A549 (cell line): ENCODE data around the gene TRIM26. TPM values are rescaled to one million over a fixed set of nuclear protein-coding genes. Genes with fewer than 3 reads are reported as not detected.

Experiments
- ATAC-seq, 2 experiments: fragments of 200-7000 bp in 1 of 2; fragments of >200 bp in 1 of 2; cut with Nextera tagmentation in 1 of 2; cut with Tn5 transposase in 1 of 2; 3 replicates each; pipeline versions ENCODE4 v1.8.0 to v1.9.1; 2018 to 2020; ENCODE audit warnings: mild to moderate bottlenecking in 1 of 2, moderate library complexity in 1 of 2
- CTCF ChIA-PET: fragments of 300-600 bp; sonication (Branson Sonifier 250); formaldehyde crosslinking; extraction: SDS; loops from one replicate; lab custom pipeline; 2021; ENCODE audit warnings: antibody characterized with exemption, inconsistent platforms; lab: Yijun Ruan, JAX
- POLR2A ChIA-PET: fragments of 350-600 bp; formaldehyde crosslinking; extraction: SDS; loops from one replicate; lab custom pipeline; 2021; ENCODE audit warnings: antibody characterized with exemption, inconsistent platforms; lab: Yijun Ruan, JAX
- DNase-seq, 2 experiments: peaks; one replicate each; pipeline versions ENCODE4 v3.0.0 to v3.0.0-alpha.2; 2011 to 2016; ENCODE audit warnings: low read depth in 1 of 2, low spot score in 1 of 2
- FAIRE-seq: peaks from 2 replicates; lab custom pipeline; 2011; peaks lifted over from hg19 to GRCh38; lab: Jason Lieb, UNC
- H3K27ac ChIP-seq, 2 experiments: fragments of >200 bp; sonication (Bioruptor Twin); formaldehyde crosslinking; 3 replicates each; pipeline ENCODE4 v1.5.1; 2016 to 2017
- H3K4me1 ChIP-seq: fragments of >200 bp; sonication (Bioruptor Twin); formaldehyde crosslinking; 3 replicates; pipeline ENCODE4 v1.6.1; 2016
- H3K4me2 ChIP-seq: fragments of >200 bp; sonication (Bioruptor Twin); formaldehyde crosslinking; 3 replicates; pipeline ENCODE4 v1.6.1; 2016
- H3K4me3 ChIP-seq: fragments of >200 bp; sonication (Bioruptor Twin); formaldehyde crosslinking; 3 replicates; pipeline ENCODE4 v1.5.1; 2016
- H3K9me3 ChIP-seq: fragments of >200 bp; sonication (Bioruptor Twin); formaldehyde crosslinking; 3 replicates; pipeline ENCODE4 v1.6.1; 2016
- BCL3 ChIP-seq: fragments of >200 bp; sonication (Bioruptor Twin); formaldehyde crosslinking; IDR thresholded peaks from 3 replicates; pipeline ENCODE4 v1.6.1; 2016
- BHLHE40 ChIP-seq: IDR thresholded peaks from 2 replicates; pipeline ENCODE4 v1.6.1; 2012; ENCODE audit warnings: low read depth, low read length, inconsistent platforms
- CBX8 ChIP-seq: fragments of 200-600 bp; sonication (generic); IDR thresholded peaks from 2 replicates; pipeline ENCODE4 v1.6.1; 2016
- CEBPB ChIP-seq, 2 experiments: fragments of >200 bp in 1 of 2; sonication (Bioruptor Twin) in 1 of 2; formaldehyde crosslinking in 1 of 2; IDR thresholded peaks; 2 replicates each; pipeline ENCODE4 v1.6.1; 2012 to 2016
- CHD4 ChIP-seq: fragments of 200-600 bp; sonication (generic); IDR thresholded peaks from 2 replicates; pipeline ENCODE4 v1.6.1; 2016; ENCODE audit warnings: antibody characterized with exemption, mild to moderate bottlenecking, borderline replicate concordance
- CTCF ChIP-seq: fragments of >200 bp; sonication (Bioruptor Twin); formaldehyde crosslinking; IDR thresholded peaks from 3 replicates; pipeline ENCODE4 v1.5.1; 2016
- E2F6 ChIP-seq: IDR thresholded peaks from 2 replicates; pipeline ENCODE4 v1.6.1; 2012; ENCODE audit warnings: low read depth, borderline replicate concordance
- EHF ChIP-seq: fragments of 250-450 bp; sonication (Bioruptor Pico); IDR thresholded peaks from 2 replicates; pipeline ENCODE4 v1.5.0; 2020; ENCODE audit warnings: mild to moderate bottlenecking
- EP300 ChIP-seq, 2 experiments: fragments of >200 bp; sonication (Bioruptor Twin); formaldehyde crosslinking; IDR thresholded peaks; 2 replicates in 1 of 2; 3 replicates in 1 of 2; pipeline ENCODE4 v1.6.1; 2016 to 2017
- FOSL2 ChIP-seq, 2 experiments: fragments of 450-650 bp in 1 of 2; fragments of >200 bp in 1 of 2; sonication (Bioruptor Twin) in 1 of 2; formaldehyde crosslinking; IDR thresholded peaks; 2 replicates each; pipeline versions ENCODE4 v1.5.0 to v1.6.1; 2016 to 2020; ENCODE audit warnings: mild to moderate bottlenecking in 1 of 2, moderate library complexity in 1 of 2
- HMGXB4 ChIP-seq: fragments of 250-450 bp; sonication (Bioruptor Pico); IDR thresholded peaks from 2 replicates; pipeline ENCODE4 v1.5.0; 2021; ENCODE audit warnings: mild to moderate bottlenecking, moderate library complexity, borderline replicate concordance
- HOXB5 ChIP-seq: fragments of 250-450 bp; sonication (Bioruptor Pico); IDR thresholded peaks from 2 replicates; pipeline ENCODE4 v1.5.0; 2020; ENCODE audit warnings: mild to moderate bottlenecking, moderate library complexity
- JUN ChIP-seq, 2 experiments: fragments of >200 bp; sonication (Bioruptor Twin); formaldehyde crosslinking; IDR thresholded peaks; 2 replicates in 1 of 2; 3 replicates in 1 of 2; pipeline ENCODE4 v1.6.1; 2016 to 2017
- KDM1A ChIP-seq: fragments of 200-600 bp; sonication (generic); IDR thresholded peaks from 2 replicates; pipeline ENCODE4 v1.6.1; 2016; ENCODE audit warnings: low read depth, mild to moderate bottlenecking
- MAFK ChIP-seq: fragments of 450-650 bp; IDR thresholded peaks from 2 replicates; pipeline ENCODE4 v1.6.1; 2014; ENCODE audit not compliant: partially characterized antibody
- MAX ChIP-seq: IDR thresholded peaks from 2 replicates; pipeline ENCODE4 v1.6.1; 2012
- MAZ ChIP-seq: fragments of 150-350 bp; IDR thresholded peaks from 2 replicates; pipeline ENCODE4 v1.6.1; 2014; ENCODE audit warnings: antibody characterized with exemption, low read depth, low read length, borderline replicate concordance
- MYC ChIP-seq: IDR thresholded peaks from 2 replicates; pipeline ENCODE4 v1.6.1; 2012; ENCODE audit warnings: mild to moderate bottlenecking, inconsistent platforms, low read length, improper control_type of control experiment, borderline replicate concordance
- NPAS2 ChIP-seq: fragments of 250-450 bp; sonication (Bioruptor Pico); IDR thresholded peaks from 2 replicates; pipeline ENCODE4 v1.8.0; 2022; ENCODE audit warnings: mild to moderate bottlenecking, moderate library complexity, borderline replicate concordance
- NR3C1 ChIP-seq: fragments of >200 bp; sonication (Bioruptor Twin); formaldehyde crosslinking; IDR thresholded peaks from 3 replicates; pipeline ENCODE4 v1.6.1; 2017
- POLR2A ChIP-seq: IDR thresholded peaks from 2 replicates; pipeline ENCODE4 v1.6.1; 2012; ENCODE audit warnings: mild to moderate bottlenecking, low read length
- RARB ChIP-seq: fragments of 250-450 bp; sonication (Bioruptor Pico); IDR thresholded peaks from 2 replicates; pipeline ENCODE4 v1.8.0; 2021; ENCODE audit warnings: mild to moderate bottlenecking, moderate library complexity
- RFX5 ChIP-seq: fragments of 450-650 bp; IDR thresholded peaks from 2 replicates; pipeline ENCODE4 v1.7.1; 2014; ENCODE audit warnings: antibody characterized with exemption, mild to moderate bottlenecking, moderate library complexity
- SREBF2 ChIP-seq: fragments of 450-650 bp; IDR thresholded peaks from 2 replicates; pipeline ENCODE4 v1.6.1; 2014; ENCODE audit warnings: mild to moderate bottlenecking, moderate library complexity
- TFCP2L1 ChIP-seq: fragments of 250-450 bp; sonication (Bioruptor Pico); IDR thresholded peaks from 2 replicates; pipeline ENCODE4 v1.5.0; 2021; ENCODE audit warnings: mild to moderate bottlenecking
- ZNF302 ChIP-seq: fragments of 250-450 bp; sonication (Bioruptor Pico); IDR thresholded peaks from 2 replicates; pipeline ENCODE4 v1.9.0; 2021; ENCODE audit warnings: inconsistent platforms, mild to moderate bottlenecking, moderate library complexity
- WGBS: methylation state at CpG from one replicate; pipeline ENCODE4 v1.1.6; 2017; ENCODE audit errors: missing lambda C conversion rate; 5-methylcytosine and 5-hydroxymethylcytosine counted together
- polyA plus RNA-seq, 4 experiments: library from polyadenylated mRNA; depleted of rRNA in 3 of 4; stranded (reverse); fragments of >200 nt; fragmentation: RNase III in 1 of 4; extraction: RNeasy Plus Mini Kit Qiagen cat#74134 plus additional on column Dnase treatment in 1 of 4; gene quantifications; 2 replicates in 3 of 4; 3 replicates in 1 of 4; pipeline ENCODE4 v1.2.3, GENCODE V29; 2011 to 2017

Gene TRIM26
- polyA plus RNA-seq, 2 of the 4 experiments (the other 2 are of a cell fraction) = 30.4 TPM

- WGBS = 100% methylated on average over 1 of the region's 2 CpGs
- POLR2A ChIA-PET = no interaction called here
- no peak for FAIRE-seq
- no peaks in the 10 kb centered on the region for H3K4me1 ChIP-seq
- ATAC-seq = no peak
- TF ChIP-seq EHF (no peak), KDM1A (no peak), POLR2A (no peak), ZNF302 (CRISPR knock-in tag) (no peak), SREBF2 (no peak), FOSL2 (IDR thresholded peaks at IDR 0.05) (no peak), FOSL2 (CRISPR knock-in tag; IDR thresholded peaks at IDR 0.05) (no peak), CTCF (no peak), NR3C1 (no peak), TFCP2L1 (CRISPR knock-in tag) (no peak), MAZ (no peak)
- TF ChIP-seq, all 56 proteins: peak for 0
- no peak overlapping the region for H3K4me3 ChIP-seq
- H3K27ac ChIP-seq = no peak overlapping the region
- CTCF ChIA-PET = interaction anchor here (0.8 to 2.9 kb wide), 2 partner anchors 45 to 72 kb away, joined by 4 to 9 read pairs; no protein-coding TSS in a partner anchor
- peaks cover 9% of the 10 kb centered on the region; the same call in 2 of the 3 replicates for H3K9me3 ChIP-seq
- DNase-seq = no peak
- no peak overlapping the region for H3K4me2 ChIP-seq
Measured at GRCh38 chr6:30175765-30176164, 37.4 kb downstream of the TRIM26 start.

GRCh38 chr6:30172681-30173080 is 40.5 kb downstream of the TRIM26 start:
- Histone ChIP-seq H3K27ac (no peak overlapping the region), H3K9me3 (no peaks in the 10 kb centered on the region), H3K4me2 (no peak overlapping the region), H3K4me1 (no peaks in the 10 kb centered on the region), H3K4me3 (no peak overlapping the region)
- no peak for ATAC-seq
- WGBS = 53% methylated on average over 4 of the region's 4 CpGs
- DNase-seq = no peak
- POLR2A ChIA-PET = no interaction called here
- FAIRE-seq = no peak
- CTCF ChIA-PET = interaction anchor here (1.0 kb wide), 1 partner anchor 41 kb away, joined by 3 read pairs; no protein-coding TSS in a partner anchor
- no peak for TF ChIP-seq KDM1A
- TF ChIP-seq BCL3 = no peak
- TF ChIP-seq MAX = no peak
- TF ChIP-seq RARB (CRISPR knock-in tag) = no peak
- TF ChIP-seq NPAS2 (CRISPR knock-in tag) = no peak
- no peak for TF ChIP-seq MAFK
- TF ChIP-seq ZNF302 (CRISPR knock-in tag) = no peak
- TF ChIP-seq BHLHE40 = no peak
- no peak for TF ChIP-seq SREBF2

- Histone ChIP-seq H3K4me2 (no peak overlapping the region), H3K4me3 (no peak overlapping the region), H3K9me3 (no peaks in the 10 kb centered on the region), H3K4me1 (no peaks in the 10 kb centered on the region), H3K27ac (no peak overlapping the region)
- ChIA-PET POLR2A (no interaction called here), CTCF (interaction anchor here (0.9 to 2.2 kb wide), 6 partner anchors 41 to 324 kb away, joined by 3 to 16 read pairs (median 4); no protein-coding TSS in a partner anchor)
- DNase-seq (no peak), FAIRE-seq (no peak), ATAC-seq (no peak)
- WGBS = 84% methylated on average over 25 of the region's 62 CpGs
- TF ChIP-seq ZNF302 (CRISPR knock-in tag) (no peak), MYC (no peak), HOXB5 (CRISPR knock-in tag) (no peak), JUN (IDR thresholded peaks at IDR 0.05) (no peak), EHF (no peak), EP300 (IDR thresholded peaks at IDR 0.05) (no peak), MAFK (no peak), CEBPB (IDR thresholded peaks at IDR 0.05) (no peak), RFX5 (no peak), HMGXB4 (CRISPR knock-in tag) (no peak), CBX8 (no peak), E2F6 (no peak), CHD4 (no peak), BCL3 (no peak), KDM1A (no peak), TFCP2L1 (CRISPR knock-in tag) (no peak)
Measured at GRCh38 chr6:30171677-30172471, 41.3 kb downstream of the TRIM26 start.
